GM12874 (cell line): ENCODE data around the gene R3HCC1L.

Experiments used
- TF ChIP-seq, protein P1 (sequence below): IDR thresholded peaks from 2 replicates; pipeline ENCODE4 v1.5.1; 2011; ENCODE audit warnings: low read depth, mild to moderate bottlenecking, control low read depth, low read length, moderate library complexity; ENCODE audit not compliant: insufficient read depth

Gene R3HCC1L

DNA sequence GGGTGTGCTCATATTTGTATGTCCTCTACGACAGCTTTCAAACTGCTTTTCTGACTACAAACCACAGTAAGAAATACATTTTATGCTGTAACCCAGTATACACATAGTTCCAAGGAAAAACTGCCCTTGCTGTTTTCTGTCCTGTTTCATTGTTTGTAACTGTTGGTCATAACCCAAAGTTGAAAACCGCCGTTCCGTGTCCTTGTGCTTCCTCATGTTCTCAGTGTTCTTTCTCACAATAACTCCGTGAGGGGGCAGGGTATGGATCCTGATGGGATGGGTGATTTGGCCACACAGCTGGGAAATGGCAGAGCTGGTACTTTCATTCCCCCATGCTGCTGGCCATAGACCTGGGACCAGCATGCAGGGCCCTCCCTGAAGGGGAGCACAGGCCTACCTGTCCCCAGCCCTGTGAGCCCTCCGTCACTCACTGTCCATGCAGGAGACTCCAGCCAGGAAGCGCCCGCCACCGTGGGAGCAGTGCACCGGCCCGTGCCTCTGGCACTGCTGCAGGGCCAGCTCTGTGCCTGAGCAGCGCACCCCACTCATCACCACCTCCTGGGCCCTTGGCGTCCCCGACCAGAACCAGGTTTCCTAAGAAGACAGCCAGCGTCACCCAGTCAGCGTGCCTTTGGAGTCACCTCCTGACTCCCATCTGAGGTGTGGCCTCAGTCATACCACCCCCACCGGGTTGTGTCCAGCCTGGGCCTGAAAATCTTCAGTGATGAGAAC, 120.9 kb downstream of the R3HCC1L start:
- TF ChIP-seq, protein P1, sequence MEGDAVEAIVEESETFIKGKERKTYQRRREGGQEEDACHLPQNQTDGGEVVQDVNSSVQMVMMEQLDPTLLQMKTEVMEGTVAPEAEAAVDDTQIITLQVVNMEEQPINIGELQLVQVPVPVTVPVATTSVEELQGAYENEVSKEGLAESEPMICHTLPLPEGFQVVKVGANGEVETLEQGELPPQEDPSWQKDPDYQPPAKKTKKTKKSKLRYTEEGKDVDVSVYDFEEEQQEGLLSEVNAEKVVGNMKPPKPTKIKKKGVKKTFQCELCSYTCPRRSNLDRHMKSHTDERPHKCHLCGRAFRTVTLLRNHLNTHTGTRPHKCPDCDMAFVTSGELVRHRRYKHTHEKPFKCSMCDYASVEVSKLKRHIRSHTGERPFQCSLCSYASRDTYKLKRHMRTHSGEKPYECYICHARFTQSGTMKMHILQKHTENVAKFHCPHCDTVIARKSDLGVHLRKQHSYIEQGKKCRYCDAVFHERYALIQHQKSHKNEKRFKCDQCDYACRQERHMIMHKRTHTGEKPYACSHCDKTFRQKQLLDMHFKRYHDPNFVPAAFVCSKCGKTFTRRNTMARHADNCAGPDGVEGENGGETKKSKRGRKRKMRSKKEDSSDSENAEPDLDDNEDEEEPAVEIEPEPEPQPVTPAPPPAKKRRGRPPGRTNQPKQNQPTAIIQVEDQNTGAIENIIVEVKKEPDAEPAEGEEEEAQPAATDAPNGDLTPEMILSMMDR: no peak

DNA sequence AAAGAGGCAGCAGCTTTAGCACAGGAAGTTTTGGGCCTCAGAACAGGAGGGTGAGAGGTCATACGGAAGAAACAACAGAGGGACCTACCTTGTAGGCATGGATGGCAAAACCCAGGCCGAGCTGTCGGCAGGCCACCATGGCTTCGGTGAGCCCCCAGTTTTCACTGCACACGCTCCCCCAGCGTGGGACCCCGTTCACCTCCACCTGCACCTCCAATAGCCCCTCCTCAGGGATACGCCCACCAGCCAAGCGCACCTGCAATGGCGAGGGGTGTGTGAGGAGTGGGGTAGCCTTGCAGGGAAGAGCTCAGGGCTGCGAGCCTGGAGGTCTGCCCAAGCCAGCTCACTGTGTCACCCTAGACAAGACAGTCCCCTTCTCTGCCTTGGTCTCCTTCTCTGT, 122.2 kb downstream of the R3HCC1L start:
- TF ChIP-seq, protein P1: no peak

DNA sequence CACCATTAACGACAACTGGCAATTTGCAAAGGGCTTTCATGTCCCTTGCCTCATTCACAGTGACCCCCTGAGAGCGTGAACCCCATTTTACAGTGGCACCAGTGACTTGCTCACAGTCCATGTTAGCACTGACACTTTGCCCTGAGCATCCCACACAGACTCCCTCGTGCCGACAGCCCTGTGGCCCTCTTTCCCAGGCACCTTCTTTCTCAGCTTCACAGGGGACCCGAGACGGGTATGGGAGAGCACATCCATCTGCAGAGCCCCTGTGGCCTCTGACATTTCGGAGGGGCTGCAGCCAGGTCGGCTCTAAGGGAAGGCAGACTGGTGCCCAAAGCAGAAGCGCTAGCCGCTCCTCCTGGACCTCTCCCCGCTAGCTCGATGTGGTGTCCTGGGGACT, 122.7 kb downstream of the R3HCC1L start:
- TF ChIP-seq, protein P1: no peak

DNA sequence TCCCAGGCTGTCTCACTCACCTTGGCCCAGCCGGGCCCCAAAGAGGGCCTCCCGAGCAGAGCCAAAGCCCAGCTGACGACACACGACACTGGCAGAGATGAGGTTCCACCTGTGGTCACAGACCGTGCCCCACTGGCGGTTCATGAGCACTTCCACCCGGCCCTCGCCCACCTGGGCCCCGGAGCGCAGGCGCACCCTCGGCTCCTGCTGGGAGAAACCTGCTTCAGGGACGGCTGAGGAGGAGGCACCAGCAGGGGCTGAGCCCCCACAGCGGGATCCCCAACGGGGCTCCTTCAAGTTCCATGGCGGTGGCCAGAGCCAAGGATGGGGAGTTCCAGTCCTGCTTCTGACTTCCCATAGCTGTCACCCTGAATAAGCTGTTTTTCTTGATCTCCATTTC, 123.5 kb downstream of the R3HCC1L start:
- TF ChIP-seq, protein P1: no peak

DNA sequence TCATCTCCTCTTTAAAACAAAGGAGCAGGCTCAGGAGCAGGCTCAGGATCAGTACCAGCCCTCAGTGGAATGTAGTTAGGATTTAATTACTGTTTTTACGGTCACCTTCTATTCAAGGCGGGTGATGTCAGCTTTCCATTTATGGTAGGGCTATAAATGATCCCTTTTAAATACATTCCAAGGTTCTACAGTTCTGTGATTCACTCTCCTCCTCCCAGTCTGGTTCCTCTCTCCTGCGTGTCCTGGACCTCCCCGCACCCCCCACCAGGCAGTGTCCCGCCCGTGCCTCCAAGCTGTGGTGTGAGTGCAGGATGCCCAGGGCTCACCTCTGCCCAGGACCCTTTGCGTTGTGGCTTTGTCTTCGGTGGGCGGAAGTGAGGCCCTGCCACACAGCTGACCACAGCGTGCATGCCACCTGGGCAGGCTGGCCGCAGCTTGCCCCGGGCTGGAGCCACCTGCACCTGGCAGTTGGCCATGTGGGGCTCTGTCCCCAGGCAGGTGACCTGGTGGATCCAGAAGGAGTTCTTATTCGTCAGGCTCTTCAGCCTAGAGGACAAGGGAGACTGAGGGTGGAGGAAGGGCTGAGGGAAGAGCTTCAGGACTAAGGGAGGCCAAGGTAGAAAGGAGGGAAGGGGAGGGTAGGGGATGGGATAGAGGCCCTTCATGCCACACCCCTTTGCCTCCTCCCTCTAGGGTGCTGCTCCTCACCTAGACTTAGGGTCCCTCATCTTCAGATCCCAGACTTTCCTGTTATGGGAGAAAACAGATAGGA, 124.4 kb downstream of the R3HCC1L start:
- TF ChIP-seq, protein P1: no peak

DNA sequence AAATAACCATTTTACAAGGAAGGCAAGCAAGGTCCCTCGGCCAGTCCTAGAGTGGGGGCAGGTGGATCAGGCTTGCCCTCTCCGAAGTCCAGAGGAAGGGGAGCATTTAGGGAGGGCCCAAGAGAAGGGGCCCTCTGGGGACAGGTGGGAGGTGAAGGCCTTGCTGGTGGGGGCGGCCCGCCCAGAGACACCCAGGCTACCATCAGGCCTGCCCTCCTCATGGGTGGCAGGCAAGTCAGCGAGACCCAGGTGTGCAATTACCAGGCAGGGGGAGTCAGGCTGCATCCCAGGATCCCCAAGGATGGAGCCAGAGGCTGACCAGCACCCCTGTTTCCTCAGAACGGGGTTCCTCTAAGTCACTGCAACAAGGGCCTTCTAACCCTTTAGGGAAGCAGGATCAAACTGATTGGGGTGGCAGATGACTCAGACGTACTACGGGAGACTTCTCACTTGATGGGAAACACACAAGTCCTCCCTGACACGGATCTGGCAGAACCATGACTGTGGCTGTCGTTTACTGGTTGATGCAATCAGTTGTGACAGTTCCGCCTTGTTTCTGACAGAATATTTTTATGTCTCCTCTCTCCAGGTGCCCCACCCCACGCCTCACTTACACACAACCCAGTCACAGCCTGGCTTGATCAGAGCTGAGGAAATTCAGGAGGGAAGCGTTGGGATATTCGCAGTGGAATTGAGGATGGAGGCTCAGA, 125.3 kb downstream of the R3HCC1L start:
- TF ChIP-seq, protein P1: no peak

DNA sequence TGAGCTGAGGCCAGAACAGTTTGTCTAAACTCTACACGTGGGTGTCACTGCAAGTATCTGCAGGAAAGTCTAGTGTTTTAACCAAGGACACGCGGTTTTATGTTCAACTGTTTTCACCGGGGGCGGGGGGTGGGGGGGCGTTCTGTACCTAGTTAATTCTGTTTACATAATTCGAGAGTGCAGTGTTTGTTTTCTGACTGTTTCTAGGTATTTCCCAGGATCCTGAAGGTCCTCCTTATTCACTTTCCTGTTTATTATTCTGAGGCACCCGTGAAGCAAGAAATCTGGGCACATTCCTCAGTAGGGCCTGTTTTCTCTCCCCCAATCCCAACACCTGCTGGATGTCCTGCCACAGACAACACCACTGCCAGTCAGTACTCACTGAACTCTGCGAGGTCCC, 125.9 kb downstream of the R3HCC1L start:
- TF ChIP-seq, protein P1: no peak
